GM18519 (cell line): ENCODE measurements around the gene ADGRL3.

ENCODE experiments used
- ATAC-seq: cut with Tn5 transposase; IDR thresholded peaks from one replicate; pipeline ENCODE4 v1.9.1; 2021; ENCODE audit warnings: mild to moderate bottlenecking, moderate library complexity; ENCODE audit not compliant: unreplicated experiment, low FRiP score

ADGRL3 gene

DNA sequence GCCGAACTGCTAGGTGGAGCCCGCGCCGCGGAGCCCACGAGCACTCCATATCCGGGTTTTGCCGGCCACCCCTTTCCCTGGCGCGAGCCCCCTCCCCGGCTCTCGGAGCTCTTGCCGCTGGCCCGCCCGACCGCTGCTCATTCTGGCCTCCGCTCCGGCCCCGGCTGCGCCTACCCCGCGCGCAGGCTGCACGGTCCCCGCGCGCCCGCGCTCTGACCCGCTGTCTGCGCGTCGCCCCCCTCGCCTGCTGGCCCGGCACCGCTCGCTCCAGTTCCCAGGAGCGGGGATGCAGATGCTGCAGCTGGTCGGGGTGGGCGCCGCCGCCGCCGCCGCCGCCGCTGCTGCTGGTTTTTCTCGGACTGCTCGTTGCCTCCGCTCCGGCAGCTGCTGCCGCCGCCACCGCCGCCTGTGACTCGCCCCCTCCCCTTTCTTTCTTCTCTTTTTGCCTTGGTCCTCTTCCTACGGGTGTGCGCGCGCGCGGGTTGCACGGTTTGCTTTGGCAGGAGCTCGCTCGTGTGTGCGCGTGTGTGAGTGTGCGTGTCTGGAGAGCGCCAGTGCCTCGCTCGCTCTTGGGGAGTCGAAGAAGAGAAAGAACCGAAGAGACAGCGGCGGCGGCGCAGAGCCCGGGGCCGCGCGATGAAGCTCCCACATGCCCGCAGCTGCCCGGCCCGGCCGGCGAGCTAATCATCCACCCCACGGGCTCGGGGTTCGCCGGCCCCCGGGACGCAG is at the start of gene ADGRL3:
ADGRL3 (plus strand) TSS at position 140 of the 729 bp plus-strand sequence.
- ATAC-seq = no peak

DNA sequence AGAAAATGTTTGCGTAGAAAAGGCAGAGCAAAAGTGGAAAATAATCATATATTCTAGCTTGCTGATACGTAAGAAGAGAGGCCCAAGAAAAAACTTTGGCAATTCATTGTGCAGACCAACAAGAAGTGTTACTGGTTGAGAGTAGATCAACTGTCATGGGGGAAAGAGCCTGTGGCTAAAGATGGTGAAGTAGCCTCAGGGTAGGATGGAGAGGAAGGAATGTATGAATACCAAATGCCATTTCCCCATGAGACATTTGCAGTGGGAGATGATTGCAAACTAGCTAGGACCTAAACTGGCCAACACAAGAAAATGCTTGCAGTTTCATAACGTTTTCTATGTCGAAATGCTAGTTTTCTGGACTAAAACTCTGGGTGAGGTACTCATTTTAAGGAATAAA is 47.7 kb upstream of the ADGRL3 start:
- no peak for ATAC-seq

DNA sequence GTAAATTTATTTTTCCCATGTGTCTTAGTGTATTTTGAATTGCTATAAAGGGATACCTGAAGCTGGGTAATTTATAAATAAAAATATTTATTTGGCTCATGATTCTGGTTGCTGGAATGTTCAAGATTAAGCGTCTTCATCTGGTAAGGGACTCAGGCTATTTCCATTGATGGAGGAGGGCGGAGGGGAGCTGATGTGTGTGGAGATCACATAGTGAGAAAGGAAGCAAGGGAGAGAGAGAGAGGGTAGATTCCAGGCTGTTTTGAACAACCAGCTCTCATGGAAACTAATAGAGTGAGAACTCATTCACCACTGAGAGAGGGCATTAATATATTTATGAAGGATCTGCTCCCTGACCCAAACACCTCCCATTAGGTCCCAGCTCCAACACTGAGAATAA is 39.6 kb upstream of the ADGRL3 start:
- ATAC-seq = no peak

DNA sequence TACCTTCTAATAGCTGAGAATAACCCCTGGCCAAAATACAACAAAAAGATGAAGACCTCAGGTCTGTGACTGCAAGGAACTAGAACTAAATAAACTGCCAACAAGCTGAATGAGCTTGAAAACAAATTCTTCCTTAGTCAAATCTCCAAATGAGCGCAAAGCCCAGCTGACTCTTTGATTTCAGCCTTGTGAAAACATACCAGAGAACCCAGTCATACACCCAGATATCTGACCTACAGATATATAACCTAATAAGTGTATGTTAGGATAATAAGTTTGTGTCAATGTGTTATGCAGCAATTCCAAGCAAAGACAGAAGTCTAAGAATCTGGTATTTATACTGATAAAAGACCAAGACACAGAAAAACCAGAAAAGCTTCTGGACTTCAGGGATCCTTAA is 38.0 kb upstream of the ADGRL3 start:
- no peak for ATAC-seq

DNA sequence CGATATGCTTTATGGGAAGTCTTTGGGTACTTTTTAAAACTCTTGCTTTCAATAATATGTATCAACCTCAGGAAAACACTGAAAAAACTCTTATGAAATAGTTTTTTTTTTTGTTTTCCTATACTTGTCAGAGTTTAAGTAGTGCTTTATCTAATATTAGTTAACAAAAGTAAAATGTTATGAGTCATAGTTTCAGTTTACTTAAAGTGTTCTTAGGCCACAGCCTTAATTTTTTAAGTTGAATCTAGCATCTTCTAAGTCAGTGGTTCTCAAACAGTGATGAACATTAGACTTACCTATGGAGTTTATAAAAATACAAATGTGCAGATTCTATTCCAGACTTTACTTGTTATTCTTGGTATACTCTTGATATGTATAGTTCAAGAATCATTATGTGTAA is 26.3 kb upstream of the ADGRL3 start:
- no peak for ATAC-seq

DNA sequence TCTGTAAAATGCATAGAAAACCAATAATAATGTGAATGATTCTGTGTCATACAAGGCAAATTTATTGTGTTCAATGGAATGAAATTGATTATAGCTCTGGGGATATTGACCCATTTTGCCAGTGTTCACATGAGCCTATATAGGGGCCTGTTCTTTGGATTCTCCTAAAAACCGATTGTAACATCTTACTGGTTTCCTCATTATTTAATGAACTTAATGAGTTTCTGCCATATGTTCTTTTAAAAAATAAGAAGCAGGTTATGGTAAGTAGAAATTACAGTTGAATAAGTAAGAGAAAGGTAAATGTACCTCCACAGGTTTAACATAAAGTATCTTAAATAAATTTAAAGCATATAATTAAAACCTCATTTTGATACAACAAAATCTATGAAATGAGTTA is 24.6 kb upstream of the ADGRL3 start:
- no peak for ATAC-seq

DNA sequence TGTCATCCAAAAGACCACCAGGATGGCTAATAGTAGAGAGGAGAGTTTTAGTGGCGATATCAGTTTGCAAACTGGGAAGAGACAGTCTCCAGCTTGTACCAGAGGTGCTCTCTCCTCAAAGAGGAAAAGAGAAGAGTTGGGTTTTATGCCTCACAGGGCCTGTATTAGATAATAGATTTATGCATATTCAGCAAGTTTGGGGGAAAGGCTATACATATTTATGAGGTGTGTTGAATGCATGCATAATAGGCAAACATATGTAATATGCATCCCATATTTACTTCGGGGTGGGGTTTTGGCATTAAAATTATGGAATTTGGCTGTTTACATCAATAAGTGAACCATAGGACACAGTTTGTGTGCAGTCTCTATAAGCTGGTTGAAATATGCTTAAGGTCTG is 22.8 kb upstream of the ADGRL3 start:
- ATAC-seq = no peak

DNA sequence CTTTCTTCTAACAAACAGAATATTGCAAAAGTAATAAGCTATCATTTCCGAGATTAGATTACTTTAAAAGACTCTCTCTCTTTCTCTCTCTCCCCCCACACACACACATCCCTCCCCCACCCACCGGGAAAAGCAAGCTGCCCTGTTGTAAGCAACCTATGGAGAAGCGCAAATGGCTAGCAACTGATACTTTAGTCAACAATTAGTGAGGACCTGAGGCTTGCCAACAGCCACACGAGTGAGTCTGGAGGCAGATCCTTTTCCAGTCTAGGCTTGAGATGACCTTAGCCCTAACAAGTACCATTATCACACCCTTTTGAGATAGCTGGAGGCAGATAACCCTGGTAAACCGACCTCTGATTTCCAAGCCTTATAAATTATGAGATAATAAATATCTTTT is 19.7 kb upstream of the ADGRL3 start:
- no peak for ATAC-seq

DNA sequence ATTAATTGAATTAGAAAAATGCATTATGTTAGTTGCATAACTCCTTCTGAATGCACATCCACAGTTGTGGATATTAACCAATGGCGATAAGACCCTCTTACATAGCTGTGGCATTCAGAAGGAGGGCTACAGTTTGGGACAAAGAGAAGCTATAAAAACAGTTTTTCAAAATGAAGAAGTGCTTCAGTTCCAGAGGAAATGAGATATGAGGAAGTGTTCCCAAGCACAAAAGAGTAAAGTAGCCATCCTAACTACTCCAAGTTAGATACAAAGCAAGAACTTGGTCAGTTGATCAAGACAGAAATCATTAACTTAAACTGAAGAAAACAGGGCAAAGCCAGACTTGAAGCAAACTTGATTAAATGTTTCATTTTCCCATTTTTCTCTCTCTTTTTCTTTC is 17.2 kb upstream of the ADGRL3 start:
- no peak for ATAC-seq

DNA sequence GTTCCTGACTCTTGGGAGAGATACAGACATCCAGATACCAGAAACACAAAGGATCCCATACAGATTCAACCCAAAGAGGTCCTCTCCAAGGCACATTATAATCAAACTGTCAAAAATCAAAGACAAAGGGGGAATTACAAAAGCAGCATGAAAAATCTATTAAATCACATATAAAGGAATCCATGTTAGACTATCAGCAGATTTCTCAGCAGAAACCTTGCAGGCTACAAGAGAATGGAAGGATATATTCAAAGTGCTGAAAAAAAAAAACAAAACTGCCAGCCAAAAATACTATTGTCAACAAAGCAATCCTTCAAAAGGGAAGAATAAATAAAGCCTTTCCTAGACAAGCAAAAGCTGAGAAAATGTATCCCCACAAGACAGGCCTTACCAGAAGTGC is 14.8 kb upstream of the ADGRL3 start:
- ATAC-seq = no peak

DNA sequence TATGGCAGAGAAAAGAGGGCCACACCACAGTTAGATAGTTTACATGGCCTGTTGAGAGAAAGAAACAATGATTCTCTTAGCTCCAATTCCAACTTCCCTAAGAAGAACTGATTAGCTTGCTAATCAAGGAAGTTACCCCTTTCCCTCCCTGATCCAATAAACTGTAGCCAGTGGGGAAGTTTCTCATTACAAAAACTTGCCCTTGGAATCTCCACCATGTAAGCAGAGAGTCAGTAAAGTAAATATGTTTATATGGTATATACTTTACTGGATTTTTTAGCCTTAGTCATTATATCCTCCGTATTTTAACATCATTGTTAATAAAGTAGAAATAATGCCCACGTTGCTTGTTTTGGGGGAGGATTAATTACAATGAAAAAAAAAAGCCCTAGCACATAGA is 7.7 kb upstream of the ADGRL3 start:
- no peak for ATAC-seq

DNA sequence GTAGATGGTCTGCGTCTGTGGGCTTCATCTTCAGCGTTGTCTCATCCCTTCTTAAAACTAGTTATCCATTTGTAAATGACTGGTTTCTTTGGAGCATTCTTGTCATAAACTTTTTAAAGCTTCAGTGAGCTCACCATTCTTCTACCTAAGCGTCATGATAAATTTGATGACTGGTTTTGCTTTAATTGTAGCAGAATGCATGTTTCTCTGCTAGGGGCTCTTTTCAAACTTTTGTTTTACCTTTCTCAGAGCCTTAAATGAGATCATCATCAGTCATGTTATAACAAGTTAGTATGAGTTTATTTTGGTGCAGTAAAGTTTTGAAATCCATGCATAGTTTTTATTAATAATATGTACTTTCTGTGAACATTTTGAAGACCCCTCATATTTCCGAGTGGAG is 6.3 kb upstream of the ADGRL3 start:
- no peak for ATAC-seq

DNA sequence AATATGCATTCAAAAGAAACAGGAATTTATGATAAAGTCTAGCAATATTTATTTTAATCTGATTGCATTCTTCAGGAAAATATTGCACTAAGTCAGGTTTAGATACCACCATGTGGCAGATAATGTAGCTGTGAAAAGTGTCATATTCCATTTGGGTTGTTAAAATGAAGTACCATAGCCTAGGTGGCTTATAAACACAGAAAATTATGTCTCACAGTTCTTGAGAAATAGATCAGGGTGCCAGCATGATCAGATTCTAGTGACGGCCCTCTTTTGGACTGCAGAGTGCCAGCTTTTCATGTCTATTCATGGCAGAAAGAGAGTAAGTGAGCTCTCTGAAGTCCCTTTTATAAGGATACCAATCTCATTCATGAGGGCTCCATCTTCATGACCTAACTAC is 5.6 kb upstream of the ADGRL3 start:
- no peak for ATAC-seq

DNA sequence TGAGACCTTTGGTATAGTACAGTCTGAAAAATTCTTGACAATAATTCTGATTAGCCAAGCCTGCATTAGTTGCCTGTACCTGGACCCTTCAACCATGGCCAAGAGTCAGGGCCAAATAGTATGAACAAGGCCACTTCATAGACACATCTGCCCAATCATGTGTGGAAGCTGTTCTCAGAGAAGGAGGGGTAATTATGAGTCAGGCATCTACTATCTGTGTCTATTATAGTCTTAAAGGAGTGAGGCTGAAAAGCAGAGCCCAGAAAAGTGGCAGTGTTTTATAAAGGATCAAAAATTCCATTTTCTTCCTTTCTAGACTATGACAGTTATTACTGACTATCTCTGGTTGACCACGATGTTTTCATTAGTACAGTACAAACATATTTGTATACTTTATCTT is 5.0 kb upstream of the ADGRL3 start:
- no peak for ATAC-seq

DNA sequence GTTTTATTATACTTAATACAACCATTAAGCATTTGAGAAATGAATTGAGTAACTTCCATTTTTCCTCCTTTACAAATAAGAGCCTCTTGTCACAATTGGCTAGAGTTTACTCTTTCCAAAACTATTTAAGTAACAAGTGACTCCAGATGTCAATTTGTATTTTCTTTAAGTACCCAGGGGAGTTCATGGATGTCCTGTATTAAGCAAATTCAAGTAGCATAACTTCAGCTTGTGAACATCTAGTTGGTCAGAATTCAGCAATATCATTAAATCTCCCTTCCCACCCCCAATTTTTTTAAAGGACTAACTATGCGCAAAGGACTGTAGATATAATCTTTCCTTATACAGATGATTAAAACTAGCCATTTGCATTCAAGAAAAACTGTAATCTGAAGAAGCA is 1.4 kb upstream of the ADGRL3 start:
- ATAC-seq = no peak

DNA sequence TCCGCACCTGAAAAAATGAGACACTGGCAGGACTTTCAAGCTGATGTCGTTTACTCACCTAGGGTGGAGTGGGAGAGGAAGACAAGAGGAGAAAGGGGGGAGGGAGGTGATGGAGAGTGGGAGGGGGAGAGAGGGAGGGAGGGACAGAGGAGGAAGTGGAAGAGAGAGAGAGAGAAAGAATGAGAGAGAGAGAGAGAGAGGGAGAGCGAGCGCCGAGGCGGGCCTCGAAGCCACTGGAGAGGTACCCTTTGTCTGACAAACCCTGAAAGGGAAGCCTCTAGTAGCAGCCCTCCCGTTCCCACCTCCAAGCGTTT is 296 bp upstream of the ADGRL3 start:
- ATAC-seq = no peak

DNA sequence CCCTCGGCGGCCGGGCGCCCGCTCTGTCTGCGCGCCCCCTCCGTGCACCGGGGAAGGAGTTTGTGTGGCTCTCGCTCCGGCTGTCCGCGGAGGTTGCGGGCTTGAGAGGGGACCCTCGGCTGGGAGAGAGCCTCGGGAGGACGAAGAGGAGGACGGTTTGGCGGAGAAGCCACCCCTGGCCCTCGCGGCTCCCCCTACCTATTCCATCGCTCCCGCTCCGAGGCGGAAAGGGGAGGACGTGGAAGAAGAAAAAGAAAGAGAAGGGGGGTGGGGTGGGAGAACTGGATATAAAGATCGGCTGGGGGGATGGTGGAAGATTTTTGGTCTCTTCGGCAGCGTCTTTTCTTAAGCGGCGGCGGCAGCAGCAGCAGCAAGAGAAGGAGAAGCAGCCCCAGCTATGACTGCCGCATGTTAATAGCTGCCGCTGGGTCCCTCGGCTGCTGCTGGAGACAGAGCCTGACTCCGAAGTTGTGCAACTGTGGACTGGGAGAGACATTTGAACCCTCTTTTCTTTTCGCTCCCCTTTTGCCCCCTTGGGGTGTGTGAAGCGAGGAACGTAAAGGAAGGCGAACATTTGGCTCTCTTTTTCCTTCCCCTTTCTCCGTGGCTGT is 895 bp downstream of the ADGRL3 start:
- ATAC-seq = no peak

DNA sequence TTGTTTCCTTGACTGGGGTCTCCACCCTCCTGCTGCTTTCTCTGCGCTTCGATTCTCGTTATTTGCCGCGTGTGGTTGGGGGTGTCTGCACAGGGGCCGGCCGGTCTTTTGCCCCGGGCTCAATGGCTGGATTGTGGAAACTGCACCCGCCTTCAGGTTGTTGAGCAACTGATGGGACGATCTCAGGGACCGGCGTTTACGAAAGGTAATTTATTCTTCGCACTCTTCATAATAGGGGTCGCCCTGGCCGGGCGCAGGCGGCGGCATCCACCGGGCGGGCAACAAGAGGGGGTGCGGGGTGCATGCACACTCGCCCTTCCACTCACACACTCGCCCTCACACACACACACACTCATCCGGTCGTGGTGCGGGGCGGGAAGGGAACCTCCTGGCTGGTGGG is 1.4 kb downstream of the ADGRL3 start:
- ATAC-seq = no peak

DNA sequence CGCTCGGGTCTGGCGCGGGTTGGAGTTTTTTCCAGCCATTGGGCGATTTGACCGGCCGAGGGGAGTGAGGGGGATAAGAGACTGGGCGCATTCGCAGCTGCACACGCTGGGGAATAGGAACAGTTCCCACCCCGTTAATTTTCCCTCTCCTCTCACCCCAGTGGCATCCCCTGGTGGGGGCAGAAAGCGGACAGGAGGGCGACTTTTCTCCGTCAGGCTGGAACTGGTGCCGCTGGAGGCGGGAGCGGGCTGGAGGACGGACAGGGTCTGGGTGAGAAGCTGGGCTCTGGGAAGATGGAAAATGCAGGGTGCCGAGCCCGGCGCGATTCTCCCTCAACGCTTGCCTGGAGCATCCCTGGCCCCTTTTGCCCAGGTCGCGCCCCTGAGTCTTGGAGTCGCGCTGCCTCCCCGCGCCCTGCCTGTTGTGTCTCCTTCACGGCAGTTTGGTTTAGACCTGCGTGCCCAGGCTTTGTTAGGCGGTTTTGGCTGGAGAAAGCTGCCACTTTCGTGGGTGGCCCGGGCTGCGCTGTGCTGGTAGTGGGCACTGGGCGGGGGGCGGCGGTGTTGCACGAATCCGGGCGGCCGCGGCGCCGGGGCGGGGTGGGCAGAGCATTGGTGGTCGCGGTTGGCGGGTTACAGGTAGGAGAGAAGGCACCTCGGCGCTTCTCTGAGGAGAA is 2.0 kb downstream of the ADGRL3 start:
- ATAC-seq = no peak

DNA sequence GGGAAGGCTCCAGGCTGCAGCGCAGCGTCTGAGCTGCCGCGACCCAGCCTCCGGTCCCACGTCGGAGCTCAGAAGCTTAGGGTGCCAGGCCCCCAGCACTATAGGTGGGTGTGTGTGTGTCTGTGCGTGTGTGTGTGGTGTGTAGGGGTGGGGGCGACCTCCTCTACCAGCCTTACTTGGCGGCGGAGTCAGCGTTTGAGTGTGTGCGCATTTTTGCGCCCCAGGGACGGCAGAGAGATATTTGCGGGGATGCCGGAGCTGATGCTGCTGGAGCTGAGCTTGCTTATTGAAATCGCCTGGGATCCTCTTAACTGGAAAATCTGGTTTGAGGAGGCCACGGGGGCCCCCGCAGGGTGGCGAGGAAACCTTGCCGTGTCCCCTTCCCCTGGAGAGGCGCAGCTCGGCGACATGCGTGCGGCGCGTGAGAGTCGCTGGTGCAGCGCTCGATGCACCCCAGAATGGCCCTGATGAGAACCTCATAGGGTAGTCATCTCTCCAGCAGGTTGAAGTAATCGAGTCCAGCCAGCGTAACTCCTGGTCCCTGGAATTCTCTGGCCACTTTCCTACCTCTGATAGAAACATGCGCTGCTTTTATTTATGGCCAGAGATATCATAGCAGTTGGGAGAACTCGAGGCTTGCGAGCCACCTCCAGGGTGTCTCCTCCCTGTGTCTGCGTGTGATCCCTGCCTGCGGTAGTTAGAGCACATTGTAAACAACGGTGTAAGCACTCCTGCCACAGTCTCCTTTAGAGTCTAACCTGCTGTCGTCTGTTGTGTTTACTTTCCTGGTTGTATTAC is 2.7 kb downstream of the ADGRL3 start:
- ATAC-seq = no peak

DNA sequence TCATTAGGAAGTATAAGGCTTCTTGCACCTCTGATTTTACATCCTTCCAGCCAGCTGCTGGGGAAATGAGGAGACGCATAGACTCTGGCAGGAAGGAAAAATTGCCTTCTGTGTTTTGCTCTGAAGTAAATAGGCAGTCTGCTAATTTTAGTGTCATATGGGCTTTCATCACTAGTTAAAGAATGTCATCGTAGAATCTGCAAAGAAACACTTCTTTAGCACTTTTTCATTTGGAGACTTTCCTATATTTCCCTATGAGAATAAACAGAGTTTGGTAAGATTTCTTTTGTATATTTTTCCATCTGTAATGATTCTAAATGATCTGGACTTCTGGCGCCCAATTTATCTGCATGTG is 3.3 kb downstream of the ADGRL3 start:
- no peak for ATAC-seq
